ENCODE measurements around the gene SLAIN1. TPM values are rescaled to one million over a fixed set of nuclear protein-coding genes. Genes with fewer than 3 reads are reported as not detected.

The SLAIN1 gene
- total and polyA plus RNA-seq, 2 donors (not counting 3 experiments of a cell fraction or from before 2014, with no cell fraction given) = 4.1 to 4.3 TPM

DNA sequence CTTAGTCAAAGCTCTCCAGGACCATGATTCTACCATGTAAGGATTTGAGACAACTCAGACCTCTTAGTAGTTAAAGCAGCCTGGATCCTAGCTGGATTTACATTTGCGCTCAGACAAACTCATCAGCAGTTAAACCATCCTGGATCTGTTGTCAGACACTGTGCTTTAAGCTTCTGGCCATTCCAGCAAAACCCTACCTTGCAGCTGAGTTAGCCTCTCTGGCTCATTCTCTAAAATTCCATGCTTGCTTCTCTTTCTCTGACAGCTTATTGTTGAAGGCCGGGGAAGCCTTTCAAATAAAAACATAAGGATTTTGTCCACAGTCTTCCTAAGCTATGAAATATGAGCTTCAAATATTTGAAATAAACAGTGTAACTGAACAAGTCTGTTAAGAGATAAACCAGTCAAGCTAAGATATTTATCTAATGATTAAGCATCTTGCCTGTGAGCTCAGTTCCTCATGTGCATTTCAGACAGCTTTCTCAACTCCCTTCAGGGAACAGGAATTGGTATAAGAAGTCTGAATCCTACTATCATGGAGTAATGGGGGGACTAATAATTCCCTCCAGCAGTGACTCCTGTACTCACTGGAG, 89.3 kb downstream of the SLAIN1 start:
- H3K4me1 ChIP-seq (ENCODE audit: control insufficient read depth, extremely low read depth, insufficient read depth, low read length) = no peaks in the 10 kb centered on the region
- intact Hi-C loops (cut with micrococcal nuclease) (no loop called here), dilution Hi-C loops (cut with MboI; ENCODE audit: extremely low pct_ligation_motif_present, low sequenced_read_pairs) (no loop called here)
- no peak overlapping the region for H2AFZ ChIP-seq (ENCODE audit: low read depth, low read length)
- no peak for FAIRE-seq
- H3K4me2 ChIP-seq (ENCODE audit: insufficient read depth, low read length) = no peak overlapping the region
- no peaks in the 10 kb centered on the region for H3K27me3 ChIP-seq (ENCODE audit: control insufficient read depth in 2 of 2, insufficient read depth in 2 of 2, low read length in 2 of 2)
- TF ChIP-seq EZH2 (IDR thresholded peaks at IDR 0.05; ENCODE audit: borderline replicate concordance, low read depth, low read length, severe bottlenecking) = no peak
- ChIA-PET CTCF (interaction anchor here (0.9 to 9.0 kb wide), 4 partner anchors 9 to 335 kb away, joined by 4 to 149 read pairs (median 6); no protein-coding TSS in a partner anchor), POLR2A (interaction anchor here (0.6 kb wide), 1 partner anchor 652 kb away, joined by 5 read pairs; no protein-coding TSS in a partner anchor)
- H3K4me3 ChIP-seq (replicated peaks in 1 of 3; ENCODE audit: insufficient read depth in 1 of 3, low read depth in 1 of 3, low read length in 3 of 3) = no peak overlapping the region
- BruUV-seq (replicated peaks) = no TSS peak
- no peak overlapping the region for H3K9ac ChIP-seq (replicated peaks; ENCODE audit: extremely low read depth, insufficient read depth, low read length)
- no peaks in the 10 kb centered on the region for H3K9me3 ChIP-seq (replicated peaks; ENCODE audit: control insufficient read depth, insufficient read depth, low read length)
- no peaks in the 10 kb centered on the region for H3K79me2 ChIP-seq (ENCODE audit: control insufficient read depth, insufficient read depth, low read length)
- no peaks in the 10 kb centered on the region for H4K20me1 ChIP-seq (replicated peaks; ENCODE audit: control insufficient read depth, extremely low read depth, insufficient read depth, low read length)
- no peak overlapping the region for H3K27ac ChIP-seq (ENCODE audit: insufficient read depth, low read depth, low read length)
- DNase-seq (ENCODE audit: low read depth, low spot score) = no peak
- no peaks in the 10 kb centered on the region for H3K36me3 ChIP-seq (ENCODE audit: control insufficient read depth in 2 of 2, extremely low read depth in 1 of 2, insufficient read depth in 2 of 2, low read length in 2 of 2)
- H3K9me1 ChIP-seq (replicated peaks; ENCODE audit: control insufficient read depth, extremely low read depth, insufficient read depth, low read length) = no peaks in the 10 kb centered on the region

DNA sequence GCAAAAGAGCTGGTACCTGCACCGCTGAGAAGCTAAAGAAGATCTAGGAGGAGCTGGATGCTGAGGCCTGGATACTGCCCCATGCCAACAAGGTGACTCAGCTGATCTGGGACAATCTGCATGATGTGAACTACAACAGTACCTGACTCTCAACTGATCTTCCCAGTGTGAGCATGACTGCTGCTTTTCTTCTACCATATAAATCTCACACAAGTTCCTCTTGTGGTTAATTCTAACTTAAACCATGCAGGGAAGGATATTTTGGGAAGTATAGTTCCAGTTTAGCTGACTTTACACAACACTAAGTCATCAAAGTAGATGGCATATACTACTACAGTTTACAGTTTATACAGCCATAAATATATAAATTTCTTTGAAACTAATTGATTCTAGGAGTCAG, 91.9 kb downstream of the SLAIN1 start:
- POLR2A ChIA-PET = no interaction called here
- intact Hi-C loops (cut with micrococcal nuclease) (no loop called here), dilution Hi-C loops (cut with MboI; ENCODE audit: extremely low pct_ligation_motif_present, low sequenced_read_pairs) (no loop called here)
- Histone ChIP-seq H3K79me2 (ENCODE audit: control insufficient read depth, insufficient read depth, low read length) (no peaks in the 10 kb centered on the region), H3K9me3 (replicated peaks; ENCODE audit: control insufficient read depth, insufficient read depth, low read length) (no peaks in the 10 kb centered on the region), H2AFZ (ENCODE audit: low read depth, low read length) (no peak overlapping the region), H3K9ac (replicated peaks; ENCODE audit: extremely low read depth, insufficient read depth, low read length) (no peak overlapping the region), H3K27ac (ENCODE audit: insufficient read depth, low read depth, low read length) (no peak overlapping the region), H3K27me3 (ENCODE audit: control insufficient read depth in 2 of 2, insufficient read depth in 2 of 2, low read length in 2 of 2) (no peaks in the 10 kb centered on the region), H3K4me3 (replicated peaks in 1 of 3; ENCODE audit: insufficient read depth in 1 of 3, low read depth in 1 of 3, low read length in 3 of 3) (no peak overlapping the region), H3K4me1 (ENCODE audit: control insufficient read depth, extremely low read depth, insufficient read depth, low read length) (no peaks in the 10 kb centered on the region), H3K9me1 (replicated peaks; ENCODE audit: control insufficient read depth, extremely low read depth, insufficient read depth, low read length) (no peaks in the 10 kb centered on the region), H4K20me1 (replicated peaks; ENCODE audit: control insufficient read depth, extremely low read depth, insufficient read depth, low read length) (no peaks in the 10 kb centered on the region), H3K4me2 (ENCODE audit: insufficient read depth, low read length) (no peak overlapping the region), H3K36me3 (ENCODE audit: control insufficient read depth in 2 of 2, extremely low read depth in 1 of 2, insufficient read depth in 2 of 2, low read length in 2 of 2) (no peaks in the 10 kb centered on the region)
- DNase-seq (ENCODE audit: low read depth, low spot score) (no peak), FAIRE-seq (no peak)
- CTCF ChIA-PET = interaction anchor here (0.9 kb wide), 1 partner anchor 332 kb away, joined by 3 read pairs; no protein-coding TSS in a partner anchor
- no TSS peak for BruUV-seq (replicated peaks)
- TF ChIP-seq JUN (IDR thresholded peaks at IDR 0.05; ENCODE audit: borderline replicate concordance, insufficient read depth, insufficient read length, low read depth) (no peak), EZH2 (IDR thresholded peaks at IDR 0.05; ENCODE audit: borderline replicate concordance, low read depth, low read length, severe bottlenecking) (no peak), POLR2A (IDR thresholded peaks at IDR 0.05; ENCODE audit: low read depth, low read length) (no peak), GATA2 (IDR thresholded peaks at IDR 0.05; ENCODE audit: insufficient read depth, insufficient read length, low read depth, low read length) (no peak), POLR2AphosphoS5 (IDR thresholded peaks at IDR 0.05; ENCODE audit: insufficient read depth, low read depth, low read length) (no peak), FOS (IDR thresholded peaks at IDR 0.05; ENCODE audit: borderline replicate concordance, insufficient read depth, low read length) (no peak), MYC (IDR thresholded peaks at IDR 0.05; ENCODE audit: low read depth, low read length) (no peak)
- TF ChIP-seq, protein P1, sequence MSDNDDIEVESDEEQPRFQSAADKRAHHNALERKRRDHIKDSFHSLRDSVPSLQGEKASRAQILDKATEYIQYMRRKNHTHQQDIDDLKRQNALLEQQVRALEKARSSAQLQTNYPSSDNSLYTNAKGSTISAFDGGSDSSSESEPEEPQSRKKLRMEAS (IDR thresholded peaks at IDR 0.05; ENCODE audit: insufficient read depth, insufficient read length) = no peak
- TF ChIP-seq, protein P2, sequence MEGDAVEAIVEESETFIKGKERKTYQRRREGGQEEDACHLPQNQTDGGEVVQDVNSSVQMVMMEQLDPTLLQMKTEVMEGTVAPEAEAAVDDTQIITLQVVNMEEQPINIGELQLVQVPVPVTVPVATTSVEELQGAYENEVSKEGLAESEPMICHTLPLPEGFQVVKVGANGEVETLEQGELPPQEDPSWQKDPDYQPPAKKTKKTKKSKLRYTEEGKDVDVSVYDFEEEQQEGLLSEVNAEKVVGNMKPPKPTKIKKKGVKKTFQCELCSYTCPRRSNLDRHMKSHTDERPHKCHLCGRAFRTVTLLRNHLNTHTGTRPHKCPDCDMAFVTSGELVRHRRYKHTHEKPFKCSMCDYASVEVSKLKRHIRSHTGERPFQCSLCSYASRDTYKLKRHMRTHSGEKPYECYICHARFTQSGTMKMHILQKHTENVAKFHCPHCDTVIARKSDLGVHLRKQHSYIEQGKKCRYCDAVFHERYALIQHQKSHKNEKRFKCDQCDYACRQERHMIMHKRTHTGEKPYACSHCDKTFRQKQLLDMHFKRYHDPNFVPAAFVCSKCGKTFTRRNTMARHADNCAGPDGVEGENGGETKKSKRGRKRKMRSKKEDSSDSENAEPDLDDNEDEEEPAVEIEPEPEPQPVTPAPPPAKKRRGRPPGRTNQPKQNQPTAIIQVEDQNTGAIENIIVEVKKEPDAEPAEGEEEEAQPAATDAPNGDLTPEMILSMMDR (IDR thresholded peaks at IDR 0.05; ENCODE audit: extremely low read depth in 1 of 2, insufficient read depth in 1 of 2, low read depth in 1 of 2, low read length in 2 of 2) = no peak
